RWPE1 (cell line): ENCODE measurements around the gene TRIM46.
A peak's percentile ranks its signal among the peaks of the same experiment; 100 is the strongest.

Experiments
- CTCF ChIA-PET: fragments of 350-600 bp; sonication (Branson Sonifier 250); formaldehyde crosslinking; extraction: SDS; loops from one replicate; lab custom pipeline; 2021; lab: Yijun Ruan, JAX
- POLR2A ChIA-PET: fragments of 400-600 bp; formaldehyde crosslinking; extraction: SDS; loops from one replicate; lab custom pipeline; 2020; ENCODE audit warnings: antibody characterized with exemption; ENCODE audit not compliant: low non-redundant PET; lab: Yijun Ruan, JAX
- DNase-seq: peaks from one replicate; pipeline ENCODE4 v3.0.0; 2012; ENCODE audit warnings: low spot score
- H3K27ac ChIP-seq: fragments of 450-650 bp; 2 replicates; pipeline ENCODE4 v1.5.1; 2017
- CTCF ChIP-seq: fragments of 450-650 bp; conservative IDR thresholded peaks from 2 replicates; pipeline ENCODE4 v1.5.1; 2017; ENCODE audit warnings: low read depth, mild to moderate bottlenecking

The TRIM46 gene

GRCh38 chr1:155202198-155202597, 28.5 kb downstream of the TRIM46 start:
- POLR2A ChIA-PET: interaction anchor here (0.5 kb wide), 1 partner anchor 383 kb away, joined by 5 read pairs; no protein-coding TSS in a partner anchor
- no peak for DNase-seq
- CTCF ChIA-PET: interaction anchor here (0.6 to 1.0 kb wide), 2 partner anchors 9 to 407 kb away, joined by 3 to 4 read pairs; no protein-coding TSS in a partner anchor
- H3K27ac ChIP-seq: peak overlapping the region; percentile 23
- no peak for TF ChIP-seq CTCF

GRCh38 chr1:155202731-155203515, 29.3 kb downstream of the TRIM46 start:
- no peak for TF ChIP-seq CTCF
- ChIA-PET CTCF (interaction anchor here (0.6 to 1.9 kb wide), 4 partner anchors 9 to 406 kb away, joined by 4 to 6 read pairs (median 4); no protein-coding TSS in a partner anchor), POLR2A (interaction anchor here (0.5 to 1.0 kb wide), 2 partner anchors 9 to 24 kb away, joined by 3 read pairs; no protein-coding TSS in a partner anchor)
- no peak for DNase-seq
- H3K27ac ChIP-seq: peak overlapping the region; percentile 23

GRCh38 chr1:155205035-155205434, 31.4 kb downstream of the TRIM46 start:
- POLR2A ChIA-PET: no interaction called here
- peak overlapping the region; percentile 23; the same call in 1 of the 2 replicates for H3K27ac ChIP-seq
- no peak for TF ChIP-seq CTCF
- CTCF ChIA-PET: interaction anchor here (0.6 kb wide), 1 partner anchor 418 kb away, joined by 3 read pairs; no protein-coding TSS in a partner anchor
- no peak for DNase-seq

- no peak for DNase-seq
- ChIA-PET CTCF (interaction anchor here (1.2 kb wide), 1 partner anchor 18 kb away, joined by 7 read pairs; no protein-coding TSS in a partner anchor), POLR2A (no interaction called here)
- H3K27ac ChIP-seq: peak overlapping the region; percentile 94
- no peak for TF ChIP-seq CTCF
These were observed 32.4 kb downstream of the TRIM46 start for GRCh38 chr1:155205969-155206593.

- ChIA-PET CTCF (interaction anchor here (0.6 to 2.3 kb wide), 16 partner anchors 11 to 470 kb away, joined by 3 to 22 read pairs (median 4); partner anchors contain the start of genes ENTREP3 and KRTCAP2), POLR2A (interaction anchor here (1.0 kb wide), 1 partner anchor 20 kb away, joined by 3 read pairs; no protein-coding TSS in a partner anchor)
- peak overlapping the region; percentile 94 for H3K27ac ChIP-seq
- peak; percentile 89 for TF ChIP-seq CTCF
- DNase-seq: peak; percentile 75
These were observed 33.5 kb downstream of the TRIM46 start for GRCh38 chr1:155206891-155207805.
